GM19395 (cell line): ENCODE measurements around the gene SORBS2.

Experiments
- ATAC-seq: cut with Tn5 transposase; IDR thresholded peaks from one replicate; pipeline ENCODE4 v1.9.1; 2021; ENCODE audit warnings: mild to moderate bottlenecking, moderate library complexity; ENCODE audit not compliant: unreplicated experiment

SORBS2 gene

GRCh38 chr4:185536411-185536709 is 275.6 kb downstream of the SORBS2 start:
- ATAC-seq: no peak

- no peak for ATAC-seq
Observed at GRCh38 chr4:185535612-185536410, 276.2 kb downstream of the SORBS2 start.
